Left renal cortex interstitium (tissue), 4 donors: Measurements from ENCODE around the gene RPLP2. TPM values are rescaled to one million over a fixed set of nuclear protein-coding genes. Genes with fewer than 3 reads are reported as not detected.

Experiments
- DNase-seq, 4 donors: peaks; one replicate each; pipeline ENCODE4 v3.0.0-alpha.2; 2013; ENCODE audit warnings: low read depth in 4 of 4, low spot score in 2 of 4, missing footprints in 1 of 4
- polyA plus RNA-seq, 4 donors: library from polyadenylated mRNA; unstranded; fragments of 120-200 nt; gene quantifications; one replicate each; pipeline ENCODE4 v1.2.1, GENCODE V29; 2013; ENCODE audit not compliant: insufficient read length in 4 of 4

The RPLP2 gene
- polyA plus RNA-seq, 4 donors: 903 to 1,462 (median 1,115) TPM

- no peak for DNase-seq
These were observed 6.9 kb upstream of the RPLP2 start for GRCh38 chr11:802693-803466.

- DNase-seq: no peak
These were observed 6.4 kb upstream of the RPLP2 start for GRCh38 chr11:803467-803742.

GRCh38 chr11:803770-804598 is 5.8 kb upstream of the RPLP2 start:
- no peak for DNase-seq

- DNase-seq: no peak
These were observed 5.2 kb upstream of the RPLP2 start for GRCh38 chr11:804599-804964.

- DNase-seq: no peak
These were observed 1.1 kb upstream of the RPLP2 start for GRCh38 chr11:808427-809286.

- no peak for DNase-seq
These were observed 337 bp downstream of the RPLP2 start for GRCh38 chr11:810040-810567.

- no peak for DNase-seq
These were observed 1.9 kb downstream of the RPLP2 start for GRCh38 chr11:811446-812245.

- no peak for DNase-seq
These were observed 2.6 kb downstream of the RPLP2 start for GRCh38 chr11:812390-812789.

GRCh38 chr11:813072-813455 is 3.3 kb downstream of the RPLP2 start:
- no peak for DNase-seq

- DNase-seq: no peak
These were observed 3.8 kb downstream of the RPLP2 start for GRCh38 chr11:813456-814096.

- no peak for DNase-seq
These were observed 6.1 kb downstream of the RPLP2 start for GRCh38 chr11:815675-816432.

GRCh38 chr11:816433-816779 is 6.6 kb downstream of the RPLP2 start:
- DNase-seq: no peak

- DNase-seq: no peak
These were observed 8.8 kb downstream of the RPLP2 start, which contains the start of gene PNPLA2 for GRCh38 chr11:818396-819128. TSS of gene PNPLA2 (plus strand) at chr11:818914. CDS start at chr11:819719, 805 bp downstream.

- DNase-seq: no peak
These were observed 9.6 kb downstream of the RPLP2 start for GRCh38 chr11:819129-819931.

GRCh38 chr11:819943-820649 is 10.3 kb downstream of the RPLP2 start:
- DNase-seq: no peak

GRCh38 chr11:820655-821511 is 11.1 kb downstream of the RPLP2 start:
- no peak for DNase-seq
